AG04449 (cell line): Measurements from ENCODE around the gene BRD3OS.

Experiments used
- CTCF ChIA-PET: fragments of 350-600 bp; formaldehyde crosslinking; extraction: SDS; loops from one replicate; lab custom pipeline; 2021; ENCODE audit warnings: antibody characterized with exemption; lab: Yijun Ruan, JAX
- POLR2A ChIA-PET: fragments of 400-600, 350-600 bp; formaldehyde crosslinking; extraction: SDS; loops from one replicate; lab custom pipeline; 2020; ENCODE audit warnings: antibody characterized with exemption, inconsistent platforms; lab: Yijun Ruan, JAX
- DNase-seq: peaks from one replicate; pipeline ENCODE4 v3.0.0-alpha.2; 2010; ENCODE audit warnings: low read depth, low spot score
- H3K4me3 ChIP-seq: 2 replicates; pipeline ENCODE4 v1.5.1; 2011; ENCODE audit warnings: low read depth, mild to moderate bottlenecking, control low read depth, low read length
- CTCF ChIP-seq: IDR thresholded peaks from one replicate; pipeline ENCODE4 v1.5.1; 2011; ENCODE audit warnings: mild to moderate bottlenecking, moderate library complexity, low read length, control low read depth, inconsistent platforms; ENCODE audit not compliant: insufficient read depth; ENCODE audit errors: missing control alignments

Gene BRD3OS

GRCh38 chr9:134039386-134040175 is 14.3 kb downstream of the BRD3OS start:
- POLR2A ChIA-PET = no interaction called here
- H3K4me3 ChIP-seq = no peak overlapping the region
- no peak for TF ChIP-seq CTCF
- CTCF ChIA-PET = interaction anchor here (2.6 kb wide), 1 partner anchor 258 kb away, joined by 8 read pairs; no protein-coding TSS in a partner anchor
- no peak for DNase-seq

GRCh38 chr9:134040176-134040565 is 14.9 kb downstream of the BRD3OS start:
- ChIA-PET POLR2A (no interaction called here), CTCF (interaction anchor here (1.0 to 2.6 kb wide), 2 partner anchors 14 to 258 kb away, joined by 3 to 8 read pairs; no protein-coding TSS in a partner anchor)
- DNase-seq = no peak
- no peak overlapping the region for H3K4me3 ChIP-seq
- TF ChIP-seq CTCF = no peak

- TF ChIP-seq CTCF = no peak
- POLR2A ChIA-PET = no interaction called here
- CTCF ChIA-PET = interaction anchor here (1.0 to 2.6 kb wide), 2 partner anchors 15 to 259 kb away, joined by 3 to 8 read pairs; no protein-coding TSS in a partner anchor
- no peak overlapping the region for H3K4me3 ChIP-seq
- no peak for DNase-seq
These were observed 15.7 kb downstream of the BRD3OS start for GRCh38 chr9:134040781-134041648.

GRCh38 chr9:134041649-134041962 is 16.3 kb downstream of the BRD3OS start:
- TF ChIP-seq CTCF = no peak
- ChIA-PET POLR2A (no interaction called here), CTCF (no interaction called here)
- DNase-seq = no peak
- no peak overlapping the region for H3K4me3 ChIP-seq

GRCh38 chr9:134043531-134043988 is 18.3 kb downstream of the BRD3OS start:
- CTCF ChIA-PET = no interaction called here
- TF ChIP-seq CTCF = no peak
- POLR2A ChIA-PET = no interaction called here
- no peak overlapping the region for H3K4me3 ChIP-seq
- DNase-seq = no peak

- H3K4me3 ChIP-seq = no peak overlapping the region
- DNase-seq = no peak
- CTCF ChIA-PET = interaction anchor here (1.3 kb wide), 1 partner anchor 9 kb away, joined by 3 read pairs; no protein-coding TSS in a partner anchor
- no peak for TF ChIP-seq CTCF
- POLR2A ChIA-PET = no interaction called here
These were observed 19.7 kb downstream of the BRD3OS start for GRCh38 chr9:134044944-134045343.
